GM21528 (cell line): ENCODE measurements around the gene ST3GAL5.
"Not testable (repeated sequence)": the region's sequence is repeated elsewhere in the genome, so short reads cannot be mapped to it uniquely, and the experiment has no call there.

Experiments
- ATAC-seq: cut with Tn5 transposase; IDR thresholded peaks from one replicate; pipeline ENCODE4 v1.9.1; 2021; ENCODE audit warnings: mild to moderate bottlenecking, moderate library complexity; ENCODE audit not compliant: unreplicated experiment, low FRiP score

The ST3GAL5 gene

DNA sequence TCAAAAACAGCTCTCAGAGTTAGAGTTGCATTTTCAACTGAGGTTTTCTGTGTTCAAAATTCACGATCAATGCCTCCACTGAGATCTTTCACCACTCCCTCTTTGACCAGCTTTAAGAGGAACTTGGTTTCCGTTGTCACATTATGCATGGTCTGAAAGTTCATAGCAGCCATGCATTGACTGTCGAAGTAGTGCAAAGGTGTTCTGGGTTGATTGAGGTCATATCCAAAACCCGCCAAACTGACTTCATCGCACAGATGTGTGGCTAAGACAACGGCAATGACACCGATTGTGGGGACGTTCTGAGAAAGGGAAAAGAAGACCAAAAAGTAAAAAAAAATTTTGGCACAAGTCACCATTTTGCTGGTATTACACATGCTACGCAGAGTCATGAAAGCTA is 48.7 kb downstream of the ST3GAL5 start:
- no peak for ATAC-seq

DNA sequence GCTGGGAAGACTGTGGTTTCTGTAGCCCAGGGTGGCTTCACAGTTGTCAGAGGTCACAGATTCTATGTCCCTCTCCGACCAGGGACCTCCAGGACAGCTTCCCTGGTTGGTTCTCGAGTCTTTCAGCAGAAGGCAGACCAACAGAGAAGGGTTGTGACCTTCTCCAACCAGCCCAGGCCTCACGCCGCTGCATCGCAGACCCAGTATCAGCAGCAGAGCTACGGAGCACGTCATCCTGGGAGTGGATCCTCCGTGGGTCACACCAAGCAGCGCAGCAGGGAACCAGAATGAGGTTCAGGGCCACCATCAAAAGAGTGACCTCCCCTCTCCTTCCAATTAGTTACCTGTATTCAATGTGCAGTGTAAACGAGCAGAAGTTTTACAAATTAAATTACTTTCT is 49.3 kb downstream of the ST3GAL5 start:
- ATAC-seq: no peak

DNA sequence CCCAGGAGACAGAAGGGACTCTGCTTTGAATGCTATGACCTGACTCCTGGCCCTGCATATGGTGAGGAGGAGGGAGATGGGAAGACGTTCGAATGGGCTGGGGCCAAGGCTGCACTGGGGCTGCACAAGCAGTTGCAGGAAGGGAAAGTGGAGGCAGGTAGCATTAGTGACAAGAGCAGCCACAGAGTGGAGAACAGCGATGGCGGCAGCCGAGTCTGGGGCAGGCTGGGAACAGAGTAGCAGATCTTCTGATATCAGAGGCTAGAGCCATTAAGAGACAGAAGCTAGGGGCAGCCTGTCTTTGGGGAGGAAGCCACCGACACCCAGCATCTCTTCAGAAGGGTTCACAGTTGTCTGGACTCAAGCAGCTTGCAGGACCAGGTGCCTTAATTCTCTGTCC is 50.1 kb downstream of the ST3GAL5 start:
- ATAC-seq: no peak

DNA sequence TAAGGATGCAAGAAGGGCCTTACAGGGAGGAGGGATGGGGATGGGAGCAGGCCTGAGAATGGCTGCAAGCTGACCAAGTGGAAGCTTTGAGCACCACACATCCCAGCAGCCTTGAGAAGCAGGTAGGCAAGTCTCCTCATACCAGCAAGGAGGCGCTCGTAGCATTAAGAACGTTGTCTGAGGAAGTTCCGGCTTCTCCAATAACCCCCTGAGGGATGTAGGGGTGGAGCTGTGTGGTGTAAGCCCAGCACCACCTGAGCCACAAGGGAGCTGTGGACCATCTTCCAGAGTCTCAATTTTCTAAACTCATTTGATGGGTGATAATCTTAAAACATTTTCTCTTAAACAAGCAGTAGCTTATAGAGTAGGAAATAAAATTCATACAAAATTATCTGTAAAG is 50.6 kb downstream of the ST3GAL5 start:
- no peak for ATAC-seq

DNA sequence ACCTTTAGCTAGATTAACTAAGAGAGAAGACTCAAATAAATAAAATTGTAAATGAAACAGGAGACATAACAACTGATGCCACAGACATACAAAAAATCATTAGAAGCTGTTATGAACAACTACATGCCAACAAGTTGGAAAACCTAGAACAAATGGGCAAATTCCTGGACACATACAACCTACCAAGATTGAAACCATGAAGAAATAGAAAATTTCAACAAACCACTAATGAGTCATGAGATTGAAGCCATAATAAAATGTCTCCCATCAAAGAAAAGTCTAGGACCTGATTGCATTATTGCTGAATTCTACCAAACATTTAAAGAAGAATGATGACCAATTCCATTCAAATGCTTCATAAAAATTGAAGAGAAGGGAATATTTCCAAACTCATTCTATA is 54.3 kb downstream of the ST3GAL5 start:
- no peak for ATAC-seq

DNA sequence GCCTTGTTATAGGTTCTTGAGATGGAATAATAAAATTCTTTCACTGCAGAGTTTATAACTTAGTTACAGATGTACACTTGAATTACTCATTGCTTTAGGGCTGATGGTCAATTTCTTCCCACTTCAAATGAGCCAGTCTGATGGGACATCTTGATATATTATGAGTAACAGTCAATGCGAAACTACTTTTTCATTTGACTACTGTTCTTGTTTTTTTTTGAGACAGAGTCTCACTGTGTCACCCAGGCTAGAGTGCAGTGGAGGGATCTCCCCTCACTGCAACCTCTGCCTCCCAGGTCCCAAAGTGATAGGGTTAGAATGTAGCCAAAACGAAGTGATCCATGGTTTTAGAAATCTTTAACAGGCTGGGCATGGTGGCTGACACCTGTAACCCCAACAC is 57.1 kb downstream of the ST3GAL5 start:
- ATAC-seq: no peak

DNA sequence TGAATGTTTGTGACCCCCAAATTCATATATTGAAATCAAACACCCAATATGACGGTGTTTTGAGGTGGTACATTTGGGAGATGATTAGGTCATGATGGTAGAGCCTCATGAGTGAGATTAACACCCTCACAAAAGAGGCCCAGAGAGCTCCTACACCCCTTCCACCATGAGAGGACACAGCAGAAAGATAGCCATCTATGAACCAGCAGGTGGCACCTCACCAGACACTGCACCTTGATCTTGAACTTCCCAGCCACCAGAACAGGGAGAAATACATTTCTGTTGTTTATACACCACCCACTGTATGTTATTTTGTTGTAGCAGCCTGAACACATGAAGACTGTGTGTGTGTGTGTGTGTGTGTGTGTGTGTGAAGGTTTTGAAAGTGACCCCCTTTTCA is 58.1 kb downstream of the ST3GAL5 start:
- ATAC-seq: no peak

- not testable (repeated sequence) for ATAC-seq
These were observed 59.4 kb downstream of the ST3GAL5 start for GRCh38 chr2:85829394-85829793.

DNA sequence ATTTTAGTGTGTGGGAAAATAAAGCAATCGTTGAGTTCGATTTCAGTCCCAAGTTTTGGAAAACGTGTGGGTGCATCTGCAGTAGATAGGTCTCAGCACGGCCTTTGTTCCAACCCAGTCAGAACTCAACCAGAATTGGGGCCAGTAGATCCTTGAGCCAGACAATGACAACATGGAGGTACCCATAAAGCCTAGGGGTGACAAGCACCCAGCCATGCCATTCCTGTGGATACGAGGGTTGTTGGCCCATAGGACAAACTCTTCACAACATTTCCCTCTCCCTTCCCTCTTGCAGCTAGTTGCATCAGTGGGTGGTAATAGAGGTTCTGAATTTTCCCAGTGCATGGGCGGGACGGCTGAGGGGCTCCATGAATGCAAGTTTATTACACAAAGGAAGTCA is 60.1 kb downstream of the ST3GAL5 start:
- ATAC-seq: no peak

- no peak for ATAC-seq
These were observed 60.8 kb downstream of the ST3GAL5 start for GRCh38 chr2:85827879-85828569.

DNA sequence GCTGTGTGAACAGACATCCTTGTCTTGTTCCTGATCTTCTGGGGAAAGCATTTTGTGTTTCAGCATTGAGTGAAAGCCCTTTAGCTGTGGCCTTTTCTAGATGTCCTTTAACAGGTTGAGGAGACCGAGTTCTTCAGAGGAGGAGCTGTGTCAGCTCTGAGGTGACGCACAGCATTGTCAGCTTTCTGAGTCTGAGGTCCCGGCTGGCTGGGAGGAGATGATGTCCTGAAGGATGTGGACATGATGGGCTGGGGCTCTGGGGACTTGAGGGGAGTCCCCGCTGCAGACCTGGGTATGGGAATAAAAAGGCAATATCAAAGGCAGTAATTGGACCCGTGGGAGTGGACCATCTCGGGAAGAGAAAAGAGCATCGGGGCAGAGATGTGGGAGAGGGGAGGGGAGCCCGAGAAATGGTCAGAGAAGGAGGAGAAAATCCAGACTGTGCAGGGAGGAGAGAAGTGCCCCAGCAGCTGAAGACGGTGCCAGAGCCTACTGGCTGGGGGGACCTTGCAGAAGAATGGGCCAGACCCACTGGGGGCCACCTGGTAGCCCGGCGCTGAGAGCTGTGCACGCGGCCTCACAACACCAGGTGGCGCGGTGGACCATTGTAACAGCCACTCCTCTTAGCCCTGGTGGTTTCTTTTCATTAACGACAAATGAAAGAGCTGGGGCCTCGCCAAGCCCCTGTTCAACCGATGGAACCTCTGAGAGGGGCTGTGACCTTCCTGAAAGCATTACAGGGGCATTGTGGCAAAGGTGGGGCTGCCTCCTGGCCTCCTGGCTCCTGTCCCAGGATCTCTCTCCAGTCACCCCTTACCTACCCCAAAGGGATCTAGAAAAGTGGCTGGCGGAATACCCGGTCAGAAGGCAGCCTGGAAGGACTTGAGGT is 61.6 kb downstream of the ST3GAL5 start:
- no peak for ATAC-seq

DNA sequence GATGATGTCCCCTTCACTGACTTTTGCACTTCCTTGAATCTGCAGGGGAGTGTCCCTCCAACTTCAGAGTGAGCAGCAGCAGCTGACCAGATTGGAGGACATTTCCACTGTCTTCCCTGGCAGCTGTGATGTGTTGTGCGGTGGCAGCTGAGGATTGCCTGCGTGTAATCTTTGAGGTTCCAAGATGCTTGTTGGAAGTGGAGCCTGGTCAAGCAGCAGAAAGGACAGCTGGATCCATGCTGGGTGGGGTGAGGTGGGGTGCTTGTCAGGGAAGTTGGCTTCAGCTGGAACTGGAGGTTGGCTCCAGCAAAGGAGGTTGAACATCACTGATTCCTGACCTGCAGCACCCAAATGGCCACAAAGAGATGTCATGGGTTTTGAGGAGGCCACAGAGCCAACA is 64.8 kb downstream of the ST3GAL5 start:
- no peak for ATAC-seq

DNA sequence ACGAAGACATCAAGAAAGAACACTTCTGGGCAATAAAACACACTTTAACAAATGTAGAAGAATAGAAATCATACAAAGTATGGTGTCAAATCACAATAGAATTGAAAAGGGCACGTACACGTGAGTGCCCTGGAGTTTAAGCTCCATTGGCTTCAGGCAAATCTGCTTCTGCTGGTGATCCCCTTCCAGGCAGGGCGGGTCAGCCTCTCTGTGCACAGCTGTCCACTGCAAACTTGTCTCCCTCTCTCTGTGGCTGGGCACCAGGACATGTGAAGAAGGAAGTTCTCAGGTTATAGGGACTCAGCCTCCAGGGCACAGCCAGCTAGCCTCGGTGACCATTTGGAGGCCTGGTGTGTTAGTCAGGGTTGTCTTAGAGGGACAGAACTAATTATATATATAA is 66.0 kb downstream of the ST3GAL5 start:
- ATAC-seq: no peak

DNA sequence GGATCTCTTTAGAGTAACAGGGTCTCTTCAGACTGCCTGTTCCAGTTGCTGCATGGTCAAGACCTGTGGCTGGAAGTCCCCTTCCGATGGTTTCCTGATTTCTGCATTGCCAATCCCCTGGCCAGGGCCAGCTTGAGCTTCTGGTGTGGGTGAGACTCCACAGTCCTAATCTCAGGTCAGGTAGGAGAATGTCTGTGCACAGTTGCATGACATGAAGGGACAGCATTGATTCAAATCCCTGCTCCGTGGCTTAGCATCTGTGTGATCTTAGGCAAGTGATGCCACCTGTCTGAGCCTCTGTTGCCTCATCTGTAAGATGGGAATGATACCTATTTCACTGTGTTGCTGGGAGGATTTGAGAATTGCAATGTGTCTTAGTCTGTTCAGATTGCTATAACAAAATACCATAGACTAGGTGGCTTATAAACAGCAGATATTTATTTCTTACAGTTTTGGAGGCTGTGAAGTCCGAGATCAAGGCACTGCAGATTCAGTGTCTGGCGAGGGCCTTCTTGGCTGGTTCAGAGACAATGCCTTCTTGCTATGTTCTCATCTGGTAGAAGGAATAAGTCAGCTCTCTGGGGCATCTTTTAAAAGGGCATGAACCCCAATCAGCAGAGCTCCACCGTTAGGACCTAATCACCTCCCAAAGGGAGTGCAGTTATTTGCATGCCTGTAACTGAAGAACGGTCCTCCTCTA is 68.8 kb downstream of the ST3GAL5 start:
- ATAC-seq: no peak

DNA sequence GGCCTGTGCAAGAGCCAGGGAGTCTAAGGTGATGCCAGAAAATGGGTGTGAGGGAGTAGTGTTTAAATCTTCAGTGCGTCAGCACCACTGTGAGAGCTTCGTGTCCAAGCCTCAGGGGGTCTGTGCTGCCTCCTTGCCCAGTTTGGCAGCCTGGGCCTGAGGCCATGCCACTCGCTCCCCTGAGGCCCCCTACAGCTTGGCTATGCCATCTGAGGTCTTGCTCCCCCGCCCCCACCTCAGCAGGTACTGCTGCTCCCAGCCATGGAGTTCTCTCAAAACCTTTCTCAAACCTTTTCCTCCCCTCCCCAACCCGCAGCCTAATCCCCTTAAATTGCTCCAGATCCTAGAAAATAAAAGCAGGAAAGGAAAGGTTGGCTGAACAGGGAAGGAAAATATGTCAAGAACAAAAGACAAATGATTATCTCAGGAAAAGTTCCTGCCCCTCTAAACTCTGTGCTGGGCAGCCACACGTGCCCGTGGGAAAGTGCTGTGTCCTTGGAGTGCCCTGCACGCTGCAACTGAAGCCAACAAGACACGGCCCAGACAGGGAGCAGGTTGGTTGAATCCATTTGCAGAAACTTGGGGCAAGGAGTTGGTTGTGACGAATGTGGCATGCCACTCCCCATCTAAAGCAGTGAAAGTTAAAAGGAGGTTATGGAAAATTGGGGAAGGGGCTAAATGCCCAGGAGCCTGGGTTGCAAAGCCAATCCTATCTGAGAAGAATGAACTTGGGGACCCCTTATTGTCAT is 73.8 kb downstream of the ST3GAL5 start:
- no peak for ATAC-seq

GRCh38 chr2:85813982-85814801 is 74.6 kb downstream of the ST3GAL5 start:
- peak; percentile 60 for ATAC-seq

GRCh38 chr2:85813211-85813981 is 75.4 kb downstream of the ST3GAL5 start:
- ATAC-seq: no peak

DNA sequence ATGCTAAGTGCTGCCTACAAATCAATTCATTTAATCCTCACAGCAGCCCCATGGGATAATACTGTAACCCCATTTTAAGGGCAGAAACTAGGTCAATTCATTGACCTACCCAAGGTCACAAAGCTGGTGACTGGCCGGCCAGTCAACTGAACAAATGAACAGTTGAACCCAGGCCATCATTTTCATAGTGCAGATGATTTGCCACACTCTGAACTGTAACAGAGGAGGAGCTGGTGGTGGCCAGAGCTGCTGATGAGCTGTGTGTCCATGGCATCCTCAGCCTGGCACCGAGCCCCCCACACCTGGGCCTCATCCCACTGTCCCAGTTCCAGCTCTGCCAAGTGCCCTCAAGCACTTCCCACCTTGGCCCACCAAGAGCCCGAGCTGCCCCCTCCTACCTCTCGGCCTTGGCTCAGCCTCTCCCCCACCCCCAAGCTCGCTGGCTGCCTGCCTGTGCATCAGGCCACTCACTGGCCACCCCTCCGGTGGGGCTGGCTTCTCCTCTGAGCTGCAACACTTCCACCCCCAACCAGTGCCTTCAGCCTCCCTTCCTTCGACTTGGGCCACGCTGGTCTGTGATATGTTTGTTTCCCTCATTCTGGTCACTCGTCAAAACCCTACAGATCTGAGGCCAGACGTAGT is 76.6 kb downstream of the ST3GAL5 start:
- ATAC-seq: no peak
